Natural killer cell treated with Interleukin-12 subunit alpha and Interleukin-12 subunit beta and Interleukin-15 and Interleukin-18, amount 100 ng/mL, for 72 hours (primary cell): ENCODE data around the gene RAP1GAP2. TPM values are rescaled to one million over a fixed set of nuclear protein-coding genes. Genes with fewer than 3 reads are reported as not detected.

Source experiments
- ATAC-seq, 2 donors: fragments of 150-1000 bp; cut with Tn5 transposase in 1 of 2; sonication (Bioruptor Pico), chemical (Tn5 transposase) in 1 of 2; 2 replicates each; pipeline ENCODE4 v1.10.0; 2021
- DNase-seq: peaks from one replicate; pipeline ENCODE4 v3.0.0; 2022; ENCODE audit warnings: low spot score
- H3K27ac Mint-ChIP-seq, 2 donors: 1 replicate in 1 of 2; 2 replicates in 1 of 2; pipeline ENCODE4 v1.8.0; 2022; ENCODE audit warnings: mixed read lengths in 2 of 2, mild to moderate bottlenecking in 1 of 2, moderate library complexity in 1 of 2
- H3K27me3 Mint-ChIP-seq, 2 donors: 1 replicate in 1 of 2; 2 replicates in 1 of 2; pipeline ENCODE4 v1.8.0; 2022; ENCODE audit warnings: mixed read lengths in 2 of 2
- H3K36me3 Mint-ChIP-seq: one replicate; pipeline ENCODE4 v1.8.0; 2022; ENCODE audit warnings: mixed read lengths
- H3K4me1 Mint-ChIP-seq, 2 donors: 1 replicate in 1 of 2; 2 replicates in 1 of 2; pipeline ENCODE4 v1.8.0; 2022; ENCODE audit warnings: low read depth in 2 of 2, mixed read lengths in 2 of 2, mild to moderate bottlenecking in 1 of 2
- H3K4me3 Mint-ChIP-seq: one replicate; pipeline ENCODE4 v1.8.0; 2022; ENCODE audit warnings: mixed read lengths
- H3K9me3 Mint-ChIP-seq: 2 replicates; pipeline ENCODE4 v1.8.0; 2022; ENCODE audit warnings: mixed read lengths
- total RNA-seq, 2 donors: library from RNA; stranded (reverse); gene quantifications; one replicate each; pipeline ENCODE4 v1.2.3, GENCODE V29; 2022

The RAP1GAP2 gene
- total RNA-seq, 2 donors from 2014 or later: 7.7 to 14.5 TPM

DNA sequence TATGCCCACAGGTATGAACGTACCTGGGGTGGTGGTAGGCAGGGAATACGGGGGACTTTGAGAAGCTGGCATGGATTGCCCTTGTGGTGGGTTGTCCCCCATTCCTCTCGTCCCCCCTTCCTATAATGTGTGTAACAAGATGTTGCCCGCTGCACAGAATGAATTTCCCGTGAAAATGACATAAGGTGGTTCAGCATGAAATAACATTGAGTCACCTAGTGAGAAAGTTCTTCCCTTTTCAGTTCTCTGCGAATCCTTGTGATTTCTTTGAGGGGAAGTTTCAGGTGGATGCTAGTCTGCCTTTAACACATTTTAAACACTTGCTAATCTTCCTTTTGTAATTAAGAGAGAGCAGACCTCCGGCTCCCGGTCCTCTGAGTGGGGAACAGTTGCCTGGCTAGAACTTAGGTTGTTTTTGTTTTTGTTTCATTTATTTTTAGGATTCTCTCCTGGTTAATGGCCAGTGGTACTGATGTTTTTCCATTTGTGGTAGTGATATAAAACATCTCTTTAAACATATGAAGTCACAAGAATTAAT is 58.9 kb downstream of the RAP1GAP2 start:
- peak overlapping the region; percentile 83 for H3K4me3 Mint-ChIP-seq
- no peaks in the 10 kb centered on the region for H3K27me3 Mint-ChIP-seq
- H3K36me3 Mint-ChIP-seq: no peaks in the 10 kb centered on the region
- ATAC-seq: no peak
- no peaks in the 10 kb centered on the region for H3K9me3 Mint-ChIP-seq
- H3K27ac Mint-ChIP-seq: peak overlapping the region in 1 of 2 donors; percentile 53
- H3K4me1 Mint-ChIP-seq: peaks cover 41 to 54% of the 10 kb centered on the region in 2 donors
- DNase-seq: no peak

- DNase-seq: no peak
- Mint-ChIP-seq H3K27me3 (no peaks in the 10 kb centered on the region), H3K4me3 (peak overlapping the region; percentile 10), H3K27ac (peak overlapping the region in 1 of 2 donors; percentile 57), H3K36me3 (no peaks in the 10 kb centered on the region), H3K9me3 (no peaks in the 10 kb centered on the region), H3K4me1 (peaks cover 43 to 57% of the 10 kb centered on the region in 2 donors)
- no peak for ATAC-seq
Observed at GRCh38 chr17:2856727-2857126, 60.5 kb downstream of the RAP1GAP2 start.

GRCh38 chr17:2860045-2860444 is 63.8 kb downstream of the RAP1GAP2 start:
- Mint-ChIP-seq H3K27me3 (no peaks in the 10 kb centered on the region), H3K4me3 (peak overlapping the region; percentile 27), H3K9me3 (no peaks in the 10 kb centered on the region), H3K4me1 (peaks cover 45% of the 10 kb centered on the region in 2 donors), H3K27ac (peak overlapping the region; percentile 71 to 88), H3K36me3 (no peaks in the 10 kb centered on the region)
- no peak for DNase-seq
- ATAC-seq: no peak

GRCh38 chr17:2860883-2861282 is 64.6 kb downstream of the RAP1GAP2 start:
- no peak overlapping the region for H3K4me3 Mint-ChIP-seq
- H3K9me3 Mint-ChIP-seq: no peaks in the 10 kb centered on the region
- ATAC-seq: no peak
- peaks cover 43 to 48% of the 10 kb centered on the region in 2 donors for H3K4me1 Mint-ChIP-seq
- no peaks in the 10 kb centered on the region for H3K27me3 Mint-ChIP-seq
- no peak for DNase-seq
- H3K27ac Mint-ChIP-seq: peak overlapping the region; percentile 38 to 88
- H3K36me3 Mint-ChIP-seq: no peaks in the 10 kb centered on the region

DNA sequence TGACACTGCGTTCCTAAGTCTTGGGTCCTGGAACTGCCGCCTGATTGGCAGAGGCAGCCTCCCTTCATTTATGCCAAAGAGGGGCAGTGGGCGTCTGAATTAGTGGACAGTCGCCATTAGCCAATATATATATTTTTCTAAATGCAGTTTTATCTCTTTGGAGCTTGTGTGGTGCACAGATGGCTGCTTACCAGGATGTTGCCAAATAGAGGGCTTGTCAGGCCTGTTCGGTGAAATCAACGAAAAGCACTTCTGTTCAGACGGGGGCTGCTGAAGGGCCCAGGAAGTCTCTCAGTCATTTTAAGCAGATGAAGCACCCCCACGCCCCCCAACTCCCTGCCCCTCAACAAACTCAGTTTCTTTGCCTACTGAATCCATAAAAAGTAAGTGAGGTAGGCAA is 66.0 kb downstream of the RAP1GAP2 start:
- Mint-ChIP-seq H3K4me1 (peaks cover 33 to 37% of the 10 kb centered on the region in 2 donors), H3K27ac (no peak overlapping the region), H3K36me3 (no peaks in the 10 kb centered on the region), H3K9me3 (no peaks in the 10 kb centered on the region), H3K4me3 (no peak overlapping the region), H3K27me3 (no peaks in the 10 kb centered on the region)
- DNase-seq: no peak
- no peak for ATAC-seq

DNA sequence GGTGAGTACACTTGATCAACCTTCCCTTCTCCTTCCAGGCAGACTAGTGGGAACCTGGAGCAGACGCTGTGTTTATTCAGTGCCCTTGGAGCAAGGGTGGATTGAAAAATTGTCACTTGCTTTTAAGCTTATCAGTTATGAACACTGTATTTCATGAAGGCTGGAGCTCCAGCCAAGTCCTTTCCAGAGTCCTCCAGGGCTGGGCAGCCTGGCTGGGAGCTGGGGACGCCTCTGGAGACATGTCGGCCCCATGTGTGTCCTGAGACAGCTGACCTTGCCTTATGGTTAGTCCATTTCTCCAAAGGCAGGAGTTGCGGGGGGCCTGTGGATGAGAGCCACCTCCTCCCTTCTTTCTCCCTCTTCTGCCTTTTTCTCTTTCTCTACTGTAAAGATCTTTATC is 67.0 kb downstream of the RAP1GAP2 start:
- no peak for ATAC-seq
- Mint-ChIP-seq H3K9me3 (no peaks in the 10 kb centered on the region), H3K27ac (peak overlapping the region in 1 of 2 donors; percentile 65), H3K36me3 (no peaks in the 10 kb centered on the region), H3K4me1 (peaks cover 33 to 37% of the 10 kb centered on the region in 2 donors), H3K4me3 (no peak overlapping the region), H3K27me3 (no peaks in the 10 kb centered on the region)
- no peak for DNase-seq

GRCh38 chr17:2865228-2865627 is 69.0 kb downstream of the RAP1GAP2 start:
- Mint-ChIP-seq H3K27me3 (no peaks in the 10 kb centered on the region), H3K4me1 (peaks cover 26 to 36% of the 10 kb centered on the region in 2 donors), H3K9me3 (no peaks in the 10 kb centered on the region), H3K36me3 (no peaks in the 10 kb centered on the region), H3K27ac (no peak overlapping the region), H3K4me3 (no peak overlapping the region)
- no peak for ATAC-seq
- DNase-seq: no peak

- Mint-ChIP-seq H3K4me3 (peak overlapping the region; percentile 6), H3K9me3 (no peaks in the 10 kb centered on the region), H3K27me3 (no peaks in the 10 kb centered on the region), H3K27ac (peak overlapping the region; percentile 31 to 85), H3K36me3 (no peaks in the 10 kb centered on the region), H3K4me1 (peaks cover 16 to 34% of the 10 kb centered on the region in 2 donors)
- ATAC-seq: peak; percentile 55 to 79
- DNase-seq: no peak
Observed at GRCh38 chr17:2867441-2868424, 71.5 kb downstream of the RAP1GAP2 start.

- Mint-ChIP-seq H3K9me3 (no peaks in the 10 kb centered on the region), H3K4me1 (peaks cover 23 to 39% of the 10 kb centered on the region in 2 donors), H3K27ac (no peak overlapping the region), H3K4me3 (no peak overlapping the region), H3K27me3 (no peaks in the 10 kb centered on the region), H3K36me3 (no peaks in the 10 kb centered on the region)
- DNase-seq: no peak
- no peak for ATAC-seq
Observed at GRCh38 chr17:2869604-2870003, 73.4 kb downstream of the RAP1GAP2 start.

GRCh38 chr17:2871205-2871604 is 75.0 kb downstream of the RAP1GAP2 start:
- Mint-ChIP-seq H3K27ac (peak overlapping the region; percentile 58 to 72), H3K27me3 (no peaks in the 10 kb centered on the region), H3K4me3 (no peak overlapping the region), H3K4me1 (peaks cover 21 to 41% of the 10 kb centered on the region in 2 donors), H3K36me3 (no peaks in the 10 kb centered on the region), H3K9me3 (no peaks in the 10 kb centered on the region)
- no peak for DNase-seq
- no peak for ATAC-seq

DNA sequence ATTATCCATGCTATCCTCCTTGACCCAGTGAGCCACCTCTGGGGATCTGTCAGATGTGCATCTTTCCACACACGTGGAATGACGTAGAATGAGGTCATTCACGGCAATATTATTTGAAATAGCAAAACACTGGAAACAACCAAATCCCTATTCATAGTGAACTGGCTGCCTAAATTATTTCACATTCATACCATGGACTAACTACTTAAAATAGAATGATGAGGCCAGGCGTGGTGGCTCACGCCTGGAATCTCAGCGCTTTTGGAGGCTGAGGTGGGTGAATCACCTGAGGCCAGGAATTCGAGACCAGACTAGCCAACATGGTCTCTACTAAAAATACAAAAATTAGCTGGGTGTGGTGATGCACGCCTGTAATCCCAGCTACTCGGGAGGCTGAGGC is 75.5 kb downstream of the RAP1GAP2 start:
- Mint-ChIP-seq H3K27me3 (no peaks in the 10 kb centered on the region), H3K36me3 (no peaks in the 10 kb centered on the region), H3K9me3 (no peaks in the 10 kb centered on the region), H3K4me1 (peaks cover 21 to 45% of the 10 kb centered on the region in 2 donors), H3K27ac (peak overlapping the region in 1 of 2 donors; percentile 72), H3K4me3 (no peak overlapping the region)
- ATAC-seq: no peak
- DNase-seq: no peak

DNA sequence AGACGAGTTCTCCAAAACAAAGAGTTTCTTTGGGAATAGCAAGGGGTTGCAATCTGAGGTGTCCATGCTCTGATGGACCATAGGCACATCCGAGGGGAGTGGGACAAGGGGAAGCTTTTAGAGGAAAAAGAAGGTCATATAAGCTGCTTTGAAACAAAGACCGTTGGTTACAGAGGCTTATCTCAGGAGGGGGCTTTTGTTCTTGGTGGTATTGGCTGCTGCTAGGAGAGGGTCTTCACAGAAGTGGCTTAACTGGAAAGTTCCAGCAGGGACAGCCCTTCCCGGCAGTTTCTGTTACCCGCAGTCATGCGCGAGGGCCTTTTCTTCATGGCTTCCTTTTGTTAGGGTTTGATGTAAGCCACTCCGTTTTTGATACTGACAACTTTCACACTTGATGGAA is 76.0 kb downstream of the RAP1GAP2 start:
- Mint-ChIP-seq H3K9me3 (no peaks in the 10 kb centered on the region), H3K27ac (no peak overlapping the region), H3K4me1 (peaks cover 20 to 45% of the 10 kb centered on the region in 2 donors), H3K27me3 (no peaks in the 10 kb centered on the region), H3K36me3 (no peaks in the 10 kb centered on the region), H3K4me3 (no peak overlapping the region)
- no peak for ATAC-seq
- DNase-seq: no peak

DNA sequence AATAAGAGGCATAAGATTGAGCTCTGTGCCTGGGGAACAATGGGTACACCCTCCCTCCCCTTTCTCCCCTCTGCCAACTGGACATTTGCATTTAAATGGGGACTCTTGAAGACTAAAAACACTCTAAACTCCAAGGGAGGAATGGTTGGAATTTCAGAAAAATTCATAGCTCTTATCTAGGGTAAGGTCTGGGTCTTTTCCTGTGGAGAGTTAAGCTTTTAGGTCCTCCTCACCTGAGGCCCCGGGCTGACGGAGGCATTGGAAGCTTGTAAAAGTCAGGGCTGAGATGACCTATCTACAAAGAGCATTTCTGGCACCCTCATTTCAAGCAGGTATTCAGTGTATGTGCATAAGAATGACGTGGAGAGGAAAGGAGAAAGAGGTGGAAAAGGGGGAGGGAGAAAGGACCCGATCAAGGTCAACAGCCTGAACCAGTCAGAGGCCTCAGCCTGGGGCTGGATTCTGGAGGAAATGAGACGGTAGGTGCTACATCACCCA is 78.0 kb downstream of the RAP1GAP2 start:
- Mint-ChIP-seq H3K4me1 (peaks cover 20 to 45% of the 10 kb centered on the region in 2 donors), H3K36me3 (no peaks in the 10 kb centered on the region), H3K27me3 (no peaks in the 10 kb centered on the region), H3K4me3 (no peak overlapping the region), H3K27ac (peak overlapping the region; percentile 41 to 63), H3K9me3 (no peaks in the 10 kb centered on the region)
- no peak for ATAC-seq
- DNase-seq: no peak

GRCh38 chr17:2875608-2876007 is 79.4 kb downstream of the RAP1GAP2 start:
- no peak overlapping the region for H3K4me3 Mint-ChIP-seq
- H3K27me3 Mint-ChIP-seq: no peaks in the 10 kb centered on the region
- DNase-seq: no peak
- H3K36me3 Mint-ChIP-seq: no peaks in the 10 kb centered on the region
- H3K4me1 Mint-ChIP-seq: peaks cover 28 to 50% of the 10 kb centered on the region in 2 donors
- H3K9me3 Mint-ChIP-seq: no peaks in the 10 kb centered on the region
- ATAC-seq: no peak
- H3K27ac Mint-ChIP-seq: peak overlapping the region in 1 of 2 donors; percentile 13
